ENCODE measurements around the gene F13A1. TPM values are rescaled to one million over a fixed set of nuclear protein-coding genes. Genes with fewer than 3 reads are reported as not detected.

Gene F13A1
- total and polyA plus RNA-seq, 2 experiments from 2014 or later, result not detected

DNA sequence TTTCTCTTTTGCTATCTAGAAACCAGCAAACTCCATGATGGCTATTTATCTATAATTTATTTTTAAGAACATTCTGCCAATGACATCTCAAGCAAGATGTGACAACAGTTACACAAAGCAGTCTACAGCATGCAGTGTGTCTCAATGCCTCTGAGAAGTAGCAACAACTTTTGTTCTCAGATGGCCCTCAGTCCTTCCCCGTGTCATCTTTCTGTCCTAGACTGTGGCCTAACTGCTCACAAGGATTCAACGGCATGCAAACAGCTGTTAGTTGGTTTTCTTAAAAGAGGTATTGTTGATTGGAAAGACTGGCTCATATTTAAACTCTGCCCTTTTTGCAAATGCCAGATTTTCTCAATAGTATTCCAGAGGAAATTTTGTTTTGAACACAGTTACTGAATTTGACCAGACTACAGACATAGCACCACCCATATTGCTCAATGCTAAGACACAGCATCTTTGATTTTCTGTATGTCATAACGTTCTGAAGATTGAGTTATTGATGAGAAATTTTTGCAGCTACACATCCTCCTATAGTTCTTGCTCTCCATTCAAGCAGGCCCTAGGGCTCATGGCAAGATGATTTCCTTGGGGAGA lies 26.1 kb upstream of the F13A1 start:
- Histone ChIP-seq H3F3A (ENCODE audit: insufficient read depth) (no peaks in the 10 kb centered on the region), H3K9me2 (ENCODE audit: insufficient read depth) (no peaks in the 10 kb centered on the region), H3K4me2 (ENCODE audit: unreplicated experiment) (no peak overlapping the region), H3K9me3 (ENCODE audit: low read depth) (no peaks in the 10 kb centered on the region), H3K79me2 (ENCODE audit: insufficient read depth) (no peaks in the 10 kb centered on the region), H3K27me3 (replicated peaks; ENCODE audit: insufficient read depth) (no peaks in the 10 kb centered on the region), H3K4me3 (no peak overlapping the region), H3K27ac (no peak overlapping the region), H3K36me3 (ENCODE audit: low read depth) (no peaks in the 10 kb centered on the region), H2AFZ (no peak overlapping the region), H4K20me1 (ENCODE audit: insufficient read depth) (no peaks in the 10 kb centered on the region), H3K9ac (no peak overlapping the region), H3K4me1 (ENCODE audit: insufficient read depth) (no peaks in the 10 kb centered on the region)
- in situ Hi-C loops (cut with MboI), result no loop called here
- TF ChIP-seq EZH2 (IDR thresholded peaks at IDR 0.05; ENCODE audit: insufficient read depth, poor library complexity, severe bottlenecking) (no peak), EZH2phosphoT487 (IDR thresholded peaks at IDR 0.05; ENCODE audit: insufficient read depth, low read depth) (no peak)
- WGBS, 2 experiments (ENCODE audit: low coverage in 1 of 2, low lambda C conversion rate in 2 of 2, missing lambda C conversion rate in 2 of 2), result 3 to 4% methylated on average over 3 of the region's 3 CpGs
- DNase-seq, result no peak

- H3K9ac ChIP-seq, result no peak overlapping the region
- WGBS, 2 experiments (ENCODE audit: low coverage in 1 of 2, low lambda C conversion rate in 2 of 2, missing lambda C conversion rate in 2 of 2), result 41 to 45% methylated on average over 1 of the region's 1 CpG
- H4K20me1 ChIP-seq (ENCODE audit: insufficient read depth), result no peaks in the 10 kb centered on the region
- H3K4me3 ChIP-seq, result no peak overlapping the region
- no peaks in the 10 kb centered on the region for H3K9me2 ChIP-seq (ENCODE audit: insufficient read depth)
- H3K4me1 ChIP-seq (ENCODE audit: insufficient read depth), result no peaks in the 10 kb centered on the region
- no peaks in the 10 kb centered on the region for H3F3A ChIP-seq (ENCODE audit: insufficient read depth)
- TF ChIP-seq EZH2phosphoT487 (IDR thresholded peaks at IDR 0.05; ENCODE audit: insufficient read depth, low read depth) (no peak), EZH2 (IDR thresholded peaks at IDR 0.05; ENCODE audit: insufficient read depth, poor library complexity, severe bottlenecking) (no peak)
- in situ Hi-C loops (cut with MboI), result no loop called here
- H3K4me2 ChIP-seq (ENCODE audit: unreplicated experiment), result no peak overlapping the region
- DNase-seq, result peak; percentile 24
- no peaks in the 10 kb centered on the region for H3K9me3 ChIP-seq (ENCODE audit: low read depth)
- H3K79me2 ChIP-seq (ENCODE audit: insufficient read depth), result no peaks in the 10 kb centered on the region
- no peak overlapping the region for H3K27ac ChIP-seq
- no peak overlapping the region for H2AFZ ChIP-seq
- no peaks in the 10 kb centered on the region for H3K36me3 ChIP-seq (ENCODE audit: low read depth)
- H3K27me3 ChIP-seq (replicated peaks; ENCODE audit: insufficient read depth), result no peaks in the 10 kb centered on the region
Observed at GRCh38 chr6:6333501-6333900, 13.0 kb upstream of the F13A1 start.

DNA sequence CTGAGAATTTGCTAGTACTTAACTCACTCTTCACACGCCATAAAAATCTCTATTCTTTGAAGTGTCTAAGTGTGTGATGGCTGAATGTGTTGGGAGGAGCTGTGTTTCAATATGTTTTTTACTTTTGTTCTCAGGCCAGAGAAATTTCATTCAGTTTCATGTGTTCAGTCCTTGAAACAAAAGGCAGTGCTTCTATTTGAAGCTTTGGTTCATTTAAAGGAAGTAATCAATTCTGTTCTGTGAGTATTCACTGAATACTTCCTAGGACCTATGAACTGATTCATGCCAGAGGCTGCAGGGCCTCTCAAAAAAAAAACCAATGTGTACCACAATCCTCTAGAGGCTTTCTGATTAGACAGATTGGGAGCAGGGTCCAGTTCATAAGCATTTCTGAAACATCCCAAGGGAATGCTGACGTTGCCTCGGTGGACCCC lies 12.4 kb upstream of the F13A1 start:
- no peak for DNase-seq
- Histone ChIP-seq H3K27ac (no peak overlapping the region), H3K36me3 (ENCODE audit: low read depth) (no peaks in the 10 kb centered on the region), H3K9ac (no peak overlapping the region), H3F3A (ENCODE audit: insufficient read depth) (no peaks in the 10 kb centered on the region), H2AFZ (no peak overlapping the region), H3K4me1 (ENCODE audit: insufficient read depth) (no peaks in the 10 kb centered on the region), H4K20me1 (ENCODE audit: insufficient read depth) (no peaks in the 10 kb centered on the region), H3K27me3 (replicated peaks; ENCODE audit: insufficient read depth) (no peaks in the 10 kb centered on the region), H3K4me3 (no peak overlapping the region), H3K79me2 (ENCODE audit: insufficient read depth) (no peaks in the 10 kb centered on the region), H3K4me2 (ENCODE audit: unreplicated experiment) (no peak overlapping the region), H3K9me3 (ENCODE audit: low read depth) (no peaks in the 10 kb centered on the region), H3K9me2 (ENCODE audit: insufficient read depth) (no peaks in the 10 kb centered on the region)
- in situ Hi-C loops (cut with MboI), result no loop called here
- TF ChIP-seq EZH2 (IDR thresholded peaks at IDR 0.05; ENCODE audit: insufficient read depth, poor library complexity, severe bottlenecking), result no peak
- no peak for TF ChIP-seq EZH2phosphoT487 (IDR thresholded peaks at IDR 0.05; ENCODE audit: insufficient read depth, low read depth)
- WGBS, 2 experiments (ENCODE audit: low coverage in 1 of 2, low lambda C conversion rate in 2 of 2, missing lambda C conversion rate in 2 of 2), result 14 to 18% methylated on average over 3 of the region's 3 CpGs

DNA sequence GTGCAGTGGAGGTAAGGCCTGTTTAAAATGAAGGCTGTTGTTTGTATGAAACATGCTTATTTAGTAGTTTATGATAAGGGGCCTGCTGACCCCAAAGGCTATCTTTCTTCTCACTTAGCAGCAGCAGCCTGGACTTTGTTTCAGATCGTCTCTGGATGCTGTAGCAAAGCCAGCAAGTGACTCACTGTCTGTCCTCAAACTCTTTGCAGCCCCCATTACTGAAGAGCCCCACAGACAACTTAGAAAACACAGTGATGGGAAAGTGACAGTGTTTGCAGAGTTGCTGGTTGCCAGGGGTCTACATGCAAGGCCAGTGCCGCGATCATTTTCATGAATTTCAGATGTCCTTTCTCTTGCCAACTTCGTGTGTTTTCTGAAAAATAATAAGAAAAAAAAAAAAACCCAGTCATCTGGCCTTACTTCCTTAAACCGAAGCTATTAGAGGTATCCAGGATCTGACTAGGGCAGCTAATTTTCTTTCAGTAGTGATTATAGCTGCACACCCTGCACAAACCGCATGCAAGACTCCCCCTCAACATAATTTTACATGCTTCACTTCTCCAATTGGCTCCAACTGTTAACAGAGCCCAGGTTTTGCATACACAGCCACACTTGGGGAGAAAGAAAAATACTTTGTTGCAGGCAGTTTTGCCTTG lies 11.6 kb upstream of the F13A1 start:
- WGBS, 2 experiments (ENCODE audit: low coverage in 1 of 2, low lambda C conversion rate in 2 of 2, missing lambda C conversion rate in 2 of 2), result 3 to 9% methylated on average over 6 of the region's 6 CpGs
- in situ Hi-C loops (cut with MboI), result no loop called here

More for the DNA sequence above, 11.6 kb upstream of the F13A1 start:
- Histone ChIP-seq H3K9me2 (ENCODE audit: insufficient read depth) (no peaks in the 10 kb centered on the region), H3K9me3 (ENCODE audit: low read depth) (no peaks in the 10 kb centered on the region), H3K36me3 (ENCODE audit: low read depth) (no peaks in the 10 kb centered on the region), H3K27ac (no peak overlapping the region), H3K79me2 (ENCODE audit: insufficient read depth) (no peaks in the 10 kb centered on the region), H3K27me3 (replicated peaks; ENCODE audit: insufficient read depth) (no peaks in the 10 kb centered on the region), H3K4me1 (ENCODE audit: insufficient read depth) (no peaks in the 10 kb centered on the region), H3K9ac (no peak overlapping the region), H4K20me1 (ENCODE audit: insufficient read depth) (no peaks in the 10 kb centered on the region), H2AFZ (no peak overlapping the region), H3K4me2 (ENCODE audit: unreplicated experiment) (no peak overlapping the region), H3K4me3 (no peak overlapping the region), H3F3A (ENCODE audit: insufficient read depth) (no peaks in the 10 kb centered on the region)
- no peak for TF ChIP-seq EZH2 (IDR thresholded peaks at IDR 0.05; ENCODE audit: insufficient read depth, poor library complexity, severe bottlenecking)
- TF ChIP-seq EZH2phosphoT487 (IDR thresholded peaks at IDR 0.05; ENCODE audit: insufficient read depth, low read depth), result no peak
- DNase-seq, result no peak
